ENCODE measurements around the gene DSN1. TPM values are rescaled to one million over a fixed set of nuclear protein-coding genes. Genes with fewer than 3 reads are reported as not detected.
A peak's percentile ranks its signal among the peaks of the same experiment; 100 is the strongest.

The DSN1 gene
- total RNA-seq, 1 experiment from 2014 or later: 27.2 TPM

GRCh38 chr20:36756496-36756895, 17.1 kb downstream of the DSN1 start:
- BruUV-seq (replicated peaks): no TSS peak
- ChIA-PET POLR2A (interaction anchor here (0.6 kb wide), 1 partner anchor 300 kb away, joined by 5 read pairs; no protein-coding TSS in a partner anchor), CTCF (no interaction called here)
- Histone ChIP-seq H3K36me3 (ENCODE audit: control insufficient read depth, insufficient read depth, low read length) (peaks cover 4% of the 10 kb centered on the region; the same call in 1 of the 2 replicates), H3K27me3 (ENCODE audit: control insufficient read depth, insufficient read depth, low read length) (no peaks in the 10 kb centered on the region), H3K27ac (ENCODE audit: low read length) (no peak overlapping the region), H3K4me3 (ENCODE audit: low read depth in 2 of 2, low read length in 2 of 2) (no peak overlapping the region), H3K9me3 (ENCODE audit: control insufficient read depth, insufficient read depth, low read depth, low read length) (no peaks in the 10 kb centered on the region), H3K4me1 (ENCODE audit: control insufficient read depth, insufficient read depth, low read length) (no peaks in the 10 kb centered on the region)
- in situ Hi-C loops (cut with HindIII; ENCODE audit: low pct_unique_long_range_greater_than_20kb, low sequenced_read_pairs): no loop called here
- no peak for DNase-seq (ENCODE audit: low read depth, low spot score)
- TF ChIP-seq TCF7L2 (IDR thresholded peaks at IDR 0.05; ENCODE audit: low read depth, low read length): no peak
- TF ChIP-seq POLR2AphosphoS5 (IDR thresholded peaks at IDR 0.05; ENCODE audit: low read depth, low read length): no peak
- no peak for TF ChIP-seq CTCF (IDR thresholded peaks at IDR 0.05)
- no peak for TF ChIP-seq SIN3A (IDR thresholded peaks at IDR 0.05; ENCODE audit: borderline replicate concordance, insufficient read depth, low read depth, low read length)
- TF ChIP-seq REST (IDR thresholded peaks at IDR 0.05; ENCODE audit: insufficient read depth in 1 of 2, low read depth in 2 of 2, low read length in 1 of 2): no peak
- ATAC-seq: no peak
- intact Hi-C loops (cut with micrococcal nuclease; ENCODE audit: unreplicated experiment): no loop called here

- in situ Hi-C loops (cut with HindIII; ENCODE audit: low pct_unique_long_range_greater_than_20kb, low sequenced_read_pairs) (no loop called here), intact Hi-C loops (cut with micrococcal nuclease; ENCODE audit: unreplicated experiment) (loop anchor here (5.0 kb wide), 1 partner anchor 142 kb away; no protein-coding TSS in a partner anchor)
- CTCF ChIA-PET: interaction anchor here (0.5 to 1.6 kb wide), 10 partner anchors 11 to 290 kb away, joined by 3 to 5 read pairs (median 3); no protein-coding TSS in a partner anchor
- Histone ChIP-seq H3K9me3 (ENCODE audit: control insufficient read depth, insufficient read depth, low read depth, low read length) (no peaks in the 10 kb centered on the region), H3K27me3 (ENCODE audit: control insufficient read depth, insufficient read depth, low read length) (no peaks in the 10 kb centered on the region), H3K4me1 (ENCODE audit: control insufficient read depth, insufficient read depth, low read length) (no peaks in the 10 kb centered on the region), H3K27ac (ENCODE audit: low read length) (no peak overlapping the region), H3K36me3 (ENCODE audit: control insufficient read depth, insufficient read depth, low read length) (peaks cover 4% of the 10 kb centered on the region; the same call in 1 of the 2 replicates), H3K4me3 (ENCODE audit: low read depth in 2 of 2, low read length in 2 of 2) (no peak overlapping the region)
- DNase-seq (ENCODE audit: low read depth, low spot score): peak; percentile 78
- peak; percentile 92 for ATAC-seq
- BruUV-seq (replicated peaks): no TSS peak
- TF ChIP-seq SIN3A (IDR thresholded peaks at IDR 0.05; ENCODE audit: borderline replicate concordance, insufficient read depth, low read depth, low read length) (no peak), CTCF (IDR thresholded peaks at IDR 0.05) (peak; percentile 84), TCF7L2 (IDR thresholded peaks at IDR 0.05; ENCODE audit: low read depth, low read length) (no peak), REST (IDR thresholded peaks at IDR 0.05; ENCODE audit: insufficient read depth in 1 of 2, low read depth in 2 of 2, low read length in 1 of 2) (no peak)
- POLR2A ChIA-PET: no interaction called here
These were observed 18.8 kb downstream of the DSN1 start for GRCh38 chr20:36754656-36755222.

All from Panc1 (cell line).